Activated gamma-delta T cell (primary cell): ENCODE measurements around the gene TYW1.
"Not testable (repeated sequence)": the region's sequence is repeated elsewhere in the genome, so short reads cannot be mapped to it uniquely, and the experiment has no call there.

ENCODE experiments used
- DNase-seq: peaks from one replicate; lab custom pipeline; 2025; lab: John Stamatoyannopoulos, UW

The TYW1 gene

GRCh38 chr7:67191002-67191720 is 194.5 kb downstream of the TYW1 start:
- not testable (repeated sequence) for DNase-seq

- DNase-seq = not testable (repeated sequence)
Observed at GRCh38 chr7:67192123-67192702, 195.6 kb downstream of the TYW1 start.

- DNase-seq = not testable (repeated sequence)
Observed at GRCh38 chr7:67192889-67193613, 196.4 kb downstream of the TYW1 start.

GRCh38 chr7:67196176-67196575 is 199.5 kb downstream of the TYW1 start:
- DNase-seq = not testable (repeated sequence)

GRCh38 chr7:67198865-67199526 is 202.4 kb downstream of the TYW1 start:
- DNase-seq = not testable (repeated sequence)

GRCh38 chr7:67205772-67206171 is 209.1 kb downstream of the TYW1 start:
- DNase-seq = not testable (repeated sequence)

- DNase-seq = no peak
Observed at GRCh38 chr7:67206452-67206851, 209.8 kb downstream of the TYW1 start.

GRCh38 chr7:67208656-67209055 is 212.0 kb downstream of the TYW1 start:
- not testable (repeated sequence) for DNase-seq

- no peak for DNase-seq
Observed at GRCh38 chr7:67209256-67209655, 212.6 kb downstream of the TYW1 start.

GRCh38 chr7:67210567-67210966 is 213.9 kb downstream of the TYW1 start:
- no peak for DNase-seq

GRCh38 chr7:67211650-67212330 is 215.2 kb downstream of the TYW1 start:
- DNase-seq = not testable (repeated sequence)

- DNase-seq = not testable (repeated sequence)
Observed at GRCh38 chr7:67213038-67213437, 216.4 kb downstream of the TYW1 start.

- not testable (repeated sequence) for DNase-seq
Observed at GRCh38 chr7:67223551-67223950, 226.9 kb downstream of the TYW1 start.

GRCh38 chr7:67226340-67226907 is 229.8 kb downstream of the TYW1 start:
- DNase-seq = not testable (repeated sequence)

GRCh38 chr7:67226967-67227366 is 230.3 kb downstream of the TYW1 start:
- not testable (repeated sequence) for DNase-seq

- not testable (repeated sequence) for DNase-seq
Observed at GRCh38 chr7:67229018-67229417, 232.4 kb downstream of the TYW1 start.

- DNase-seq = not testable (repeated sequence)
Observed at GRCh38 chr7:67230029-67230428, 233.4 kb downstream of the TYW1 start.

GRCh38 chr7:67233506-67233905 is 236.9 kb downstream of the TYW1 start:
- not testable (repeated sequence) for DNase-seq

- not testable (repeated sequence) for DNase-seq
Observed at GRCh38 chr7:67236216-67236615, 239.6 kb downstream of the TYW1 start.

GRCh38 chr7:67242871-67243270 is 246.2 kb downstream of the TYW1 start:
- DNase-seq = not testable (repeated sequence)

- DNase-seq = not testable (repeated sequence)
Observed at GRCh38 chr7:67248364-67248763, 251.7 kb downstream of the TYW1 start.
